RPMI8226 (cell line): ENCODE measurements around the gene CLEC4A.
A peak's percentile ranks its signal among the peaks of the same experiment; 100 is the strongest.
"Not testable (repeated sequence)": the region's sequence is repeated elsewhere in the genome, so short reads cannot be mapped to it uniquely, and the experiment has no call there.

Experiments used
- DNase-seq: peaks from one replicate; pipeline ENCODE4 v3.0.0-alpha.2; 2015

CLEC4A gene

GRCh38 chr12:8123124-8123912 lies at the start of gene CLEC4A:
TSS of gene CLEC4A (plus strand) at chr12:8123617. CDS start at chr12:8123879, 262 bp downstream.
- no peak for DNase-seq

DNA sequence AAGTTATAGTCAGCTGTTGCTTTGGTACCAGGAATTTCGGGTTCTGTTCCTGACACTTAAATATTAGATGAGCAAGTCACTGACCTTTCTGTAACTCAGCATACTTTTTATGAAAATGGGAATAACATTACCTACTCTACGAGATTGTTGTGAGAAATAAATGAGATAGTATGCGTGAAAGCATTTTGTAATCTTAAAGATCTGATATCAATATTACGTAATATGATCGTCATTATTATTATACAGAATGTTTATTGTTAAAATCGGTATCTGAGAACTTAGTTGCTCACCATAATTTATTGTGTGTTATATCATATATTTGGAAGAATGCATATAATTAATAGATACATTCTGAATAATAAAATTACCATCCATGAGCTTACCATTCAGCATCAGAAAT lies 47.5 kb upstream of the CLEC4A start:
- DNase-seq, result no peak

GRCh38 chr12:8076366-8076765 lies 47.1 kb upstream of the CLEC4A start:
- no peak for DNase-seq

- DNase-seq, result no peak
Measured at GRCh38 chr12:8077207-8077606, 46.2 kb upstream of the CLEC4A start.

DNA sequence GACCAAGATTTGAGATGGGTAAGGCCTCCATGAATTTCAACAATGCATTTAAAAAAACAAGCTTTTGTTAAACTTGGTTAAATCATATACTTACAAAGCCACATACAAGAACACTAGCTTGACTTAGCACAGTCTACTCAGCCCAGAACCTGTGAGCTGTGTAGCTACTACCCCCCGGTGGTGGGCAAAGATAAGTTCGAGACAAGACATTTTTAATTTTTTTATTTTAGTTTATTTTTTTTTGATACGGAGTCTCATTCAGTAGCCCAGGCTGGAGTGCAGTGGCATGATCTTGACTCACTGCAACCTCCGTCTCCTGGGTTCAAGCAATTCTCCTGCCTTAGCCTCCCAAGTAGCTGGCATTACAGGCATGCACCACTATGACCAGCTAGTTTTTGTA lies 45.0 kb upstream of the CLEC4A start:
- peak; percentile 57 for DNase-seq

GRCh38 chr12:8078916-8079315 lies 44.5 kb upstream of the CLEC4A start:
- DNase-seq, result no peak

DNA sequence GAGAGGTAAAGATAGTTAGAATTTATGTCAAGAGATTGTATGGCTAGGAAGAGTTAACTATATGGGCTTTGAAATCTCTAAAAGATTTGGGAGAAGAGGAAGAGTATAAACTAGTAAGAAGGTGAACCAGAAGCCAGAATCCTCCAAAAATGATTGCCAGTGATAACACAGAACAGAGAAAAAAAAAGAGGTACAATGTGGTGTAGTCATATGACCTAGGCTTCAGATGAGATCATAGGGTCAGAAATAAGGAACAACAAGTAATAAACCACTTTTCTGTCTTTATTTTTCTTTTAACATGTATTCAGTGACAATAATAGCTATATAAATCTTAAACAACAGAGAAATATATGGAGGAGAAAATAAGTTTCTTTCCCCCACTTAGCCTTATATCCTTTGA lies 43.3 kb upstream of the CLEC4A start:
- no peak for DNase-seq

DNA sequence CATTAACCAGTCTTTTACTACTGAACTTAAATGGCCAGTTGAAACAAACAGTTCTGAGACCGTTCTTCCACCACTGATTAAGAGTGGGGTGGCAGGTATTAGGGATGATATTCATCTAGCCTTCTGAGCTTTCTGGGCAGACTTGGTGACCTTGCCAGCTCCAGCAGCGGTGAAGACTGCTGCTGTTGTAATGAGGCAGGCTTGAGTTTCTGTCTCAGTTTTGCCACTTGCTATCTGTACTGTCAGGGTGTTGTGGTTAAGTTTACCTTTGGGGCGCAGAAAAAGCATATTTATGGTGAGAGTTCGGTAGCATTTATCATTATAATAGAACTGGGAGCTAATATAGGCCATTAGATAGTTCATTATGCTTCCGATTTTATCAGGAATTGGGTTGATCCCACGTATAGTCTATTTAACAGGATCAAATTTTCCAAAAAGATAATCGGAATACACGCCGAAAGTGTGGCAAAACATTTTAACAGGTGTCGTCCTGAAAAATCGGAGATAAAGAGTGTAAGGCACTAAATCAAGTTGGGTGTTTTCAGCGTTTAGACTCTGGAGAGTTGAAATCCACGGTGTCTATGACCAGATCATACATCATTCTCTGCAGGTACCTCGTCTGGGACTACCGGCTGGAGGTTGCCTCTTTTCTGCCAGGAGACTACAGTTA lies 42.0 kb upstream of the CLEC4A start:
- DNase-seq, result peak; percentile 58

GRCh38 chr12:8082808-8083100 lies 40.7 kb upstream of the CLEC4A start:
- DNase-seq, result no peak

DNA sequence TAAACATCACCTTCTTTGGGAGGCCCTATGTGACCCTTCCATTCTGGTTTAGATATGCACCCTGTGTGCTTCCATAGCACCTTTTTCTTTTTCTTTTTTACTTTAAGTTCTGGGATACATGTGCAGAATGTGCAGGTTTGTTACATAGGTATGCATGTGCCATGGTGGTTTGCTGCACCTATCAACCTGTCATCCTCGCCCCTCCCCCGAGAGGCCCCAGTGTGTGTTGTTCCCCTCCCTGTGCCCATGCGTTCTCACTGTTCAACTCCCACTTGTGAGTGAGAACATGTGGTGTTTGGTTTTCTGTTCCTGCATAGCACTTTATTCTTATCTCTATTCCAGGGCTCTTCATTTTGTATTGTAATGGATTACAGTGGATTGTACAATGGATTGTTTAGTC lies 39.1 kb upstream of the CLEC4A start:
- not testable (repeated sequence) for DNase-seq

DNA sequence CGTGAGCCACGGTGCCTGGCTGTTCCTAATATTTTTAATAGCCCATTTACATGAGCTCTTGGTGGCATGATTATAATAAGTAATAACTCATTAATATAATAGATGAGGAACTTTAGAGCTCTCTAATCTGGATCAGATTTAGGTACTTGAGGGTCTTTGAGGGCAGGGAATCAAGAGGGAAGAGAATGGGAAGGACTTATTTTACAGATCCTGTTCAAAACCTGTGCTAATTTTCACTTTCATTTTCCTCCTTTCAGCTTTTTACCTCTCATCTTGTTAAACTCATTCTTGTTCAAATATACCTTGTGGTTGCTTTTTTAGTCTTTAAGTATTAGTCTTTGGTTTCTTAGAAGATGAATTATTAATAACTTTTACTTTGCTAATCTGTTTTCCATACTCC lies 35.8 kb upstream of the CLEC4A start:
- DNase-seq, result no peak

DNA sequence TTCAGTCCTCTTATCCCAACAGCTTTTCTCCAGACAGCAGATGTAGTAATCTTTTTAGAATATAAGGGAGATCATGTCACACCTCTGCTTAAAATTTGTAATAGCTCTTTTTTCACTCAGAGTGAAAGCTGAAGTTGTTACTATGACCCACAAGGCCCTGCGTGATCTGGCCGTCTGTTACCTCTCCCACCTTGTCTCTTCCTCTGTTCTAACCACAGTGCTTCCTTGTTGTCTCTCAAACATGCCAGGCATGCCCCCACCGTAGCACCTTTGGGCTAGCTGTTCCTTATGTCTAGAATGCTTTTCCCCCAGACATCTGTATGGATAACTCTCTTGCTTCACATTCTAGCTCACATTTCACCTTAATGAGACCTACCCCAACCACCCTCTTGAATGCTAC lies 34.8 kb upstream of the CLEC4A start:
- no peak for DNase-seq

GRCh38 chr12:8089277-8089676 lies 34.1 kb upstream of the CLEC4A start:
- DNase-seq, result not testable (repeated sequence)

- no peak for DNase-seq
Measured at GRCh38 chr12:8089716-8090115, 33.7 kb upstream of the CLEC4A start.

DNA sequence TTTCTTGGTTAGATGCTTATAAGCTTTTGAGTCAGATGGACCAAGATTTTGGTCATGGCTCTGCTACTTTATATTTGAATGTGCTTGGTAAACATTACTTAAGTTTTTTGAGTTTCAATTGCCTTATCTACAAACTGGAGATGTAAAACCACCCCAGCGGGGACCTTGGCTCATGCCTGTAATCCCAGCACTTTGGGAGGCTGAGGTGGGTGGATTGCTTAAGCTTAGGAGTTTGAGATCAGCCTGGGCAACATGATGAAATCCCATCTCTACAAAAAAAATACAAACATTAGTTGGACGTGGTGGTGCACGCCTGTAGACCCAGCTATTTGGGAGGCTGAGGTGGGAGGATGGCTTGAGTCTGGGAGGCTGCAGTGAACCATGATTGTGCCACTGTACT lies 30.1 kb upstream of the CLEC4A start:
- DNase-seq, result no peak

- DNase-seq, result no peak
Measured at GRCh38 chr12:8096281-8096915, 27.0 kb upstream of the CLEC4A start.

DNA sequence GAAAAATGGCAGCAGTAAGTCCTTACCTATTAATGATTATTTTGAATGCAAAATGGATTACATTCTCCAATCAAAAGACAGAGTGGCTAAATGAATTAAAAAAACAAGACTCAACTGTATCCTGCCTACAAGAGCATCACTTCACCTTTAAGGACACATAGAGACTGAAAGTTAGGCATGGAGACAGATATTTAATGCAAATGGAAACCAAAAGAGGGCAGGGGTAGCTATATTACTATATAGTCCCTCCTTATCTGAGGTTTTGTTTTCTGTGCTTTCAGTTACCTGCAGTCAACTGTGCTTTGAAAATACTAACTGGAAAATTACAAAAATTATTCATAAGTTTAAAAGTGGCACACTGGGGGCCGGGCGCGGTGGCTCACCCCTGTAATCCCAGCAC lies 24.2 kb upstream of the CLEC4A start:
- DNase-seq, result no peak

GRCh38 chr12:8108808-8109398 lies 14.5 kb upstream of the CLEC4A start:
- DNase-seq, result peak; percentile 84

DNA sequence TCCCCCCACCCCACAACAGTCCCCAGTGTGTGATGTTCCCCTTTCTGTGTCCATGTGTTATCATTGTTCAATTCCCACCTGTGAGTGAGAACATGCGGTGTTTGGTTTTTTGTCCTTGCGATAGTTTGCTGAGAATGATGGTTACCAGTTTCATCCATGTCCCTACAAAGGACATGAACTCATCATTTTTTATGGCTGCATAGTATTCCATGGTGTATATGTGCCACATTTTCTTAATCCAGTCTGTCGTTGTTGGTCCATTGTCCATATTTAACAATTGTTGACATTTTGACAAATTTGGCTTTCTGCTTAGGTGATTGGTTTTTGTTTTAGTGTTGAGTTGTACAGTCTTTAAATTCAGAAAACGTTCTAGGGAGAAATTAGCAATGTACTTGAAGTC lies 10.3 kb upstream of the CLEC4A start:
- not testable (repeated sequence) for DNase-seq

DNA sequence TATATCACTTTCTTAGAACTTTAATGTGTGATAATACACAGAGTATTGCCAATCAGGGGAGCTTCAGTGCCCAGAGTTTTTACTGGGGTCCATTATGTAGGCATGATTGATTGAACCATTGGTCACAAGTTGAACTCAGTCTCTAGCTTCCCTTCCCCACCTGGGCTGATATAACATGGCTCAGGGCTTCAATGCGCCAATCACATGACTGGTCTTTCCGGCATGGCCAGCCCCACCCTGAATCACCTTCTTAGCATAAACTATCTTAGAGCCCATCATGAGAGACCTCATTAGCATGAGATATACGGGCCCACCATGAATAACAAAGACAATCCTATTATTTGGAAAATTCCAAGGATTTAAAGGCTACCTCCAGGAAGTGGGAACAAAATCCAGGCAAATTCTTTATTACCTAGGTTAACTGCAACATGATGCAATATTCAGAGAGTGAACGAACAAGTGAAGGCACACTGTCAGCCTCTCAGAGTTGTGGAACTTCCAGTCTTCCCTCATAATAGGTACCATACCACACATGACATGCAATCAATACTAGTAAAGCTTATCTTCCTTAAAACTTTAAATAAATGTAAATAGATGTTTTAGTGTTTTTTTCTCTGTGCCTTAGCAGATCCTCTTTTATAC lies 3.2 kb upstream of the CLEC4A start:
- DNase-seq, result no peak

- DNase-seq, result no peak
Measured at GRCh38 chr12:8127138-8127537, 3.7 kb downstream of the CLEC4A start.

DNA sequence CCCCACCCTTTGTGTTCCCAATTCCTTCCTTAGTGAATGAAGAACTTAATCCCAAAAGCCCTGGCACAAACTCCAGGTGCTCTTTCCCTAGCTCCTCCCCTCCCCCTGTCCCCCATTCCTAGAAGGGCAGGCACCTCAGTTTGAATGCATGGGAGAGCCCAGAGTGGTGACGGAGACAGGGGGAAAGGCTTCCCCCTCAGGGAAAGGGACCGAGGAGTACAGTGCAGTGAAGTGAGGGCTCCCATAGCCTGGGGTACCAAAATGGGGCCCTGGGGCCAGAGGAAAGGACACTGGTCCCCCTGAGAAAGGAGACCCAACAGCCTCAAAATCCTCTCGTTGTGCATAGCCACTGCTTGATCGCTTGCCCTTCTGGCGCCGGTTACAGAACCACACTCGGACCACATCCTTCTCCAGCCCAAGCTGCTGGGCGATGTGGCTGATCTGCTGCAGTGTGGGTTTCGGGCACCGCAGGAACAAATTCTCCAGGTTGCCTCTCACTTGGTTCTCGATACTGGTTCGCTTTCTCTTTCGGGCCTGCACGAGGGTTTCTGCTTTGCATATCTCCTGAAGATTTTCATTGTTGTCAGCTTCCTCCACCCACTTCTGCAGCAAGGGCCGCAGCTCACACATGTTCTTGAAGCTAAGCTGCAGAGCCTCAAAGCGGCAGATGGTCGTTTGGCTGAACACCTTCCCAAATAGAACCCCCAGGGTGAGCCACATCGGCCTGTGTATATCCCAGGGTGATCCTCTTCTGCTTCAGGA lies 10.4 kb downstream of the CLEC4A start:
- not testable (repeated sequence) for DNase-seq
